Measurements from ENCODE around the gene SPN. TPM values are rescaled to one million over a fixed set of nuclear protein-coding genes. Genes with fewer than 3 reads are reported as not detected.
"Not testable (repeated sequence)": the region's sequence is repeated elsewhere in the genome, so short reads cannot be mapped to it uniquely, and the experiment has no call there.

SPN gene
- total and polyA plus RNA-seq, 7 donors: 0.13 to 1.5 (median 0.54) TPM

DNA sequence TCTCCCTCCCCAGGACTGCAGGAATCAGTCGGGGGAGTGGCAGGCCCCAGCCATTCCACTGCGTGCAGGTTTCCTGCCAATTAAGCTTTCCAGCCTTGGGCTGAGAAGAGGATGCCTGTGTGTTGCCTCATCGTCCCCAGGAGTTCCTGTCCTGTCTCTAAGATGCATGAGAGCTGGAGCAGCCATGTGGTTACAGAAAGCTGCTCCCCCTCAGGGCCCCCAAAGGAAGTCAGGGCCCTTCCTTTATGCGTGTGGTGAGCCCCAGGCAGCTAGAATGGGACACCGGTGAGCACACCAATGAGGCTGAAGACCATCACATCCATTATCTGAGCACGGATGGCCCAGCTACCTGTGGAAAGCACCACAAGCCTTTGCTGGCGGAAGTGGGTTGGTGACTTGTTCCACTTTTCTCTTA, 35.4 kb upstream of the SPN start:
- H3K36me3 ChIP-seq (ENCODE audit: insufficient read depth in 1 of 2, low read depth in 1 of 2); H3K27ac ChIP-seq; H3K4me3 ChIP-seq; H3K9me3 ChIP-seq; ATAC-seq; H3K27me3 ChIP-seq (ENCODE audit: insufficient read depth in 3 of 3, low read length in 2 of 3); H3K4me1 ChIP-seq: not testable (repeated sequence)
- intact Hi-C loops (cut with DNase I): loop anchor here in 1 of 2 donors (10.0 kb wide), 1 partner anchor 307 kb away; no protein-coding TSS in a partner anchor
- WGBS, 3 donors: 37 to 72% (median 53%) methylated on average over 3 to 5 of the region's 7 CpGs
- peak in 1 of 2 donors; percentile 21 for DNase-seq

DNA sequence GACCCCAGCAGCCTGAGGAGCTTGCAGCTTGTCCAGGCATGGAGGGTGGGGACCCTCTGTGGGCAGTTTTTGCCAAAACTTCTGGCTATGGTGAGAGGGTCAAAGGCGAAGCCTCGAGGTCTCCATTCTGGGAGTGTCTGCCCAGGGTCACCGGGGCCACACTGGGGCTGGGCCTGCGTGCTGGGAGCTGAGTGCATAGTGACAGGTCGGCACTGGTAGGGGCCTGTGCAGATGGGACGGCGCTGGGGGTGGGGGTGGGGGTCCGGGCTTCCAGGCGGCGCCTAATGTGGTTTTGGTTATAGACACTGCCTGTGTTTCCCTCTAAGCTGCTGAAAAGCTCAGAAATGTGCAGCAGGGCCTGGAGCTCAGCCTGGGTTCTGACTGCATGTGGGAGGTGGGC, 34.3 kb upstream of the SPN start:
- not testable (repeated sequence) for H3K27me3 ChIP-seq (ENCODE audit: insufficient read depth in 3 of 3, low read length in 2 of 3); H3K36me3 ChIP-seq (ENCODE audit: insufficient read depth in 1 of 2, low read depth in 1 of 2); ATAC-seq; H3K9me3 ChIP-seq; DNase-seq; H3K27ac ChIP-seq; H3K4me3 ChIP-seq; H3K4me1 ChIP-seq
- intact Hi-C loops (cut with DNase I): loop anchor here in 1 of 2 donors (10.0 kb wide), 1 partner anchor 306 kb away; no protein-coding TSS in a partner anchor
- WGBS, 3 donors: 80 to 100% (median 92%) methylated on average over 2 to 6 of the region's 10 CpGs

DNA sequence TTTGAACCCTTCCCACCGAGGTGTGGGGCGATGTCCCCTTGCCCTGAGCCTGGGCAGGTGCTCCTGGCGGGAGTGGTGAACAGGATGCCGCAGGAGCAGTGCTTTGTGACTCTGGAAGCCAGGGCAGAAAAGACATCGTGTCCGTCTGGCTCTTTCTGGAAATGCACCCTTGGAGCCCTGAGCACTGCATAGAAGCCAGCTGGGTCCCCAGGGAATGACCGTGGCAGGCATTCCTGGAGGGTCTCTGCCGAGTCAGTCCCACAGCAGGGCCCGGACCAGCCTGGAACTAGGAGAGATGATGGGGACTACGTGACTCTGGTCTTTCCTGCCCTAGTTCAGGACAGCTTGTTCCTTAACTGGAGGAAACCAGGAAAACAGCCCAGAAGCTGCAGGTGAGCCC, 33.7 kb upstream of the SPN start:
- not testable (repeated sequence) for H3K4me3 ChIP-seq; H3K4me1 ChIP-seq; H3K9me3 ChIP-seq; H3K36me3 ChIP-seq (ENCODE audit: insufficient read depth in 1 of 2, low read depth in 1 of 2); H3K27me3 ChIP-seq (ENCODE audit: insufficient read depth in 3 of 3, low read length in 2 of 3); H3K27ac ChIP-seq
- peak in 1 of 4 donors; percentile 11 for ATAC-seq
- intact Hi-C loops (cut with DNase I): loop anchor here in 1 of 2 donors (10.0 kb wide), 1 partner anchor 305 kb away; no protein-coding TSS in a partner anchor
- peak in 1 of 2 donors; percentile 42 for DNase-seq
- 51 to 63% (median 53%) methylated on average over 10 of the region's 10 CpGs for WGBS, 3 donors

DNA sequence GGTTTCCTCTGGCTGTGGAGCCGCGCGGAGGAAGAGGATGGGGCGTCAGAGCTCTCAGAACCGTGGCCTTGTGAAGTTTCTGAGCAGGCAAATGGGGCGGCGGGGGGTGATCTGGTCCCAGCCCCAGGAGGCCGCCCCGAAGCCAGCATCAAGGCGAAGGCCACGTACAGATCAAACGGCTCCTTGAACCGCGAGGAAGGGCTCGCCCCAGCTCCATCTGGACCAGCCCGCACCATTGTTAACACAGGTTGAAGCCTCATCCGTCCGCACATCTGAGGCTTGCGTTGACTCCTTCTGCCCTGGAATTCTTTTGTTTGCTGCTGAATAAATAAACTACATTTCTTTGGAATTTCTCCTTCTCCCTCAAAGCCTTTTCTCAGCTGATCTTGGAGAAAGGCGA, 31.4 kb upstream of the SPN start:
- intact Hi-C loops (cut with DNase I); H3K9me3 ChIP-seq; H3K4me3 ChIP-seq; ATAC-seq; H3K27ac ChIP-seq; H3K4me1 ChIP-seq; H3K36me3 ChIP-seq (ENCODE audit: insufficient read depth in 1 of 2, low read depth in 1 of 2); H3K27me3 ChIP-seq (ENCODE audit: insufficient read depth in 3 of 3, low read length in 2 of 3): not testable (repeated sequence)
- WGBS, 3 donors: 84 to 94% (median 90%) methylated on average over 13 to 20 of the region's 20 CpGs
- peak in 1 of 2 donors; percentile 20 for DNase-seq

DNA sequence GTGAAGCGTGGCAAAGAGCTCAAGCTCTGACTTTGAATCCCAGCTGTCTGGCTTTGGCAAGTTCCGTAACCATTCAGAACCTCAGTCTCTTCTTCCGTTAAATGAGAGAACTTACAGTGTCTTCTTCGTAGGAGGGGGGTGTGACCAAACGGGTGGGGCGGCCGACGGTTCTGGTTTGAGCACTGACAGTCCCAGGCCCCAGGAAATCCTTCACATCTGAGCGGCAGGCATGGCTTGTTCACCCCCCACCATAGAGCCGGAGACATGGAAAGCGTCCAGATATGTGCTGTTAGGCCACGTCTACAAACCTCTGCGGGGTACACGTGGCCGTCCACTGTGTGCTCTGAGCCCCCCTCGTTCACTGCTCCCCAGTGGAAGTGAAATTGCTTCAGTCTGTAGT, 27.1 kb upstream of the SPN start:
- H3K4me3 ChIP-seq; intact Hi-C loops (cut with DNase I); H3K27me3 ChIP-seq (ENCODE audit: insufficient read depth in 3 of 3, low read length in 2 of 3); H3K4me1 ChIP-seq; H3K9me3 ChIP-seq; H3K27ac ChIP-seq; H3K36me3 ChIP-seq (ENCODE audit: insufficient read depth in 1 of 2, low read depth in 1 of 2): not testable (repeated sequence)
- ATAC-seq (peak in 1 of 4 donors; percentile 15), DNase-seq (peak in 1 of 2 donors; percentile 36)
- whole genome bisulfite sequencing, 3 donors: 43 to 57% (median 53%) methylated on average over 14 to 15 of the region's 16 CpGs

DNA sequence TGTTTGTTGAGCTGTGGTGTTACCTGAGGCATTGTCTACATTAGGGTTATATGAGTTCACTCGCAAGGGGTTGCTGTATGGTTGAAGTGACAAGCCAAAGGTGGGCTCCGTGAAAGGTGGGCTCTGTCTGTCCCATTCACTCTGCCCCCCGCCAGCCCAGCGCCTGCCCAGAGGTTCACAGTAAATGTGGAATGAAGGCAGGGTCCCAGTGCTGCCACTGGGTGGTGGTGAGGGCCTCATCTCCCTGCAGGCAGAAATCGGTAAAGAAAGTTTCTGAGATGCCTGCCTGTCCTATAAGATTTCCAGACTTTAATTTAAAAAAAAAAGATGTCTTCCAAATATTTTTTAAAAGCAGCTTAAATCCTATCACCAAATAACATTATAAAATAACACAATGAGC, 26.7 kb upstream of the SPN start:
- H3K27ac ChIP-seq; H3K36me3 ChIP-seq (ENCODE audit: insufficient read depth in 1 of 2, low read depth in 1 of 2); DNase-seq; H3K4me1 ChIP-seq; H3K9me3 ChIP-seq; H3K4me3 ChIP-seq; H3K27me3 ChIP-seq (ENCODE audit: insufficient read depth in 3 of 3, low read length in 2 of 3); intact Hi-C loops (cut with DNase I): not testable (repeated sequence)
- 38 to 46% (median 42%) methylated on average over 1 of the region's 5 CpGs for WGBS, 3 donors
- ATAC-seq: peak in 1 of 4 donors; percentile 25

DNA sequence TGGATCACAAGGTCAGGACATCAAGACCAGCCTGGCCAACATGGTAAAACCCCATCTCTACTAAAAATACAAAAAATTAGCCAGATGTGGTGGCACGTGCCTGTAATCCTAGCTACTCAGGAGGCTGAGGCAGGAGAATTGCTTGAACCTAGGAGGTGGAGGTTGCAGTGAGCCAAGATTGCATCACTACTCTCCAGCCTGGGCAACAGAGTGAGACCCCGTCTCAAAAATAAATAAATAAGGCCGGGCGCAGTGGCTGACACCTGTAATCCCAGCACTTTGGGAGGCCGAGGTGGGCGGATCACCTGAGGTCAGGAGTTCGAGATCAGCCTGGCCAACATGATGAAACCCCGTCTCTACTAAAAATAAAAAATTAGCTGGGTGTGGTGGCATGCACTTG, 24.3 kb upstream of the SPN start:
- ATAC-seq; H3K27ac ChIP-seq; H3K27me3 ChIP-seq (ENCODE audit: insufficient read depth in 3 of 3, low read length in 2 of 3); H3K4me1 ChIP-seq; H3K9me3 ChIP-seq; intact Hi-C loops (cut with DNase I); H3K36me3 ChIP-seq (ENCODE audit: insufficient read depth in 1 of 2, low read depth in 1 of 2); H3K4me3 ChIP-seq: not testable (repeated sequence)
- WGBS, 3 donors: 95 to 98% (median 96%) methylated on average over 8 of the region's 8 CpGs
- peak in 1 of 2 donors; percentile 10 for DNase-seq

DNA sequence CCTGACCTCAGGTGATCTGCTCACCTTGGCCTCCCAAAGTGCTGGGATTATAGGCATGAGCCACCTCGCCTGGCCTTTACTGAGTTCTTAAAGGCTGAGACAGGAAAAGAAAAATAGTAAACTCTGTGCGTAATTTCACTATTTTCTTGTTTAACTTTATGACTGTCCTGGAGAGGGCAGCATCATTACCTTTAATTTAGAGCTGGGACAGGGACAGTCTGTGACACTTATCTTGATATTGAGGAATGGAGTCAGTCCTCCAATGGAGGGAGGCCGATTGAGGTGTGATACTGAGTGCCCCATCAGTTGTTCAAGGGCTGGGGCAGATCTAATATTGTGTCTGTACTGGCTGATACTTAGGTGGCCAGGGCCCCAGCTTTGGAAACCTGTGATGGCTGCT, 21.5 kb upstream of the SPN start:
- H3K27ac ChIP-seq: no peak overlapping the region
- H3K4me3 ChIP-seq: no peak overlapping the region
- no peaks in the 10 kb centered on the region for H3K4me1 ChIP-seq
- H3K9me3 ChIP-seq: no peaks in the 10 kb centered on the region
- TF ChIP-seq, protein P1, sequence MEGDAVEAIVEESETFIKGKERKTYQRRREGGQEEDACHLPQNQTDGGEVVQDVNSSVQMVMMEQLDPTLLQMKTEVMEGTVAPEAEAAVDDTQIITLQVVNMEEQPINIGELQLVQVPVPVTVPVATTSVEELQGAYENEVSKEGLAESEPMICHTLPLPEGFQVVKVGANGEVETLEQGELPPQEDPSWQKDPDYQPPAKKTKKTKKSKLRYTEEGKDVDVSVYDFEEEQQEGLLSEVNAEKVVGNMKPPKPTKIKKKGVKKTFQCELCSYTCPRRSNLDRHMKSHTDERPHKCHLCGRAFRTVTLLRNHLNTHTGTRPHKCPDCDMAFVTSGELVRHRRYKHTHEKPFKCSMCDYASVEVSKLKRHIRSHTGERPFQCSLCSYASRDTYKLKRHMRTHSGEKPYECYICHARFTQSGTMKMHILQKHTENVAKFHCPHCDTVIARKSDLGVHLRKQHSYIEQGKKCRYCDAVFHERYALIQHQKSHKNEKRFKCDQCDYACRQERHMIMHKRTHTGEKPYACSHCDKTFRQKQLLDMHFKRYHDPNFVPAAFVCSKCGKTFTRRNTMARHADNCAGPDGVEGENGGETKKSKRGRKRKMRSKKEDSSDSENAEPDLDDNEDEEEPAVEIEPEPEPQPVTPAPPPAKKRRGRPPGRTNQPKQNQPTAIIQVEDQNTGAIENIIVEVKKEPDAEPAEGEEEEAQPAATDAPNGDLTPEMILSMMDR (IDR thresholded peaks at IDR 0.05): no peak
- 65 to 74% (median 70%) methylated on average over 3 of the region's 3 CpGs for WGBS, 3 donors
- no peaks in the 10 kb centered on the region for H3K36me3 ChIP-seq (ENCODE audit: insufficient read depth in 1 of 2, low read depth in 1 of 2)
- H3K27me3 ChIP-seq (ENCODE audit: insufficient read depth in 3 of 3, low read length in 2 of 3): no peaks in the 10 kb centered on the region
- peak in 1 of 2 donors; percentile 30 for DNase-seq
- intact Hi-C loops (cut with DNase I): no loop called here
- no peak for ATAC-seq

Data from psoas muscle (tissue), 8 donors.